H9 (cell line): ENCODE results near the gene EXOC5. TPM values are rescaled to one million over a fixed set of nuclear protein-coding genes. Genes with fewer than 3 reads are reported as not detected.
A peak's percentile ranks its signal among the peaks of the same experiment; 100 is the strongest.
"Not testable (repeated sequence)": the region's sequence is repeated elsewhere in the genome, so short reads cannot be mapped to it uniquely, and the experiment has no call there.

ENCODE experiments used
- DNase-seq: peaks from one replicate; pipeline ENCODE4 v3.0.0-alpha.2; 2017
- H2AFZ ChIP-seq: one replicate; pipeline ENCODE4 v1.6.1; 2013; ENCODE audit warnings: mild to moderate bottlenecking, low read length, control low read depth, moderate library complexity
- H2AK5ac ChIP-seq: 2 replicates; pipeline ENCODE4 v1.6.1; 2013; ENCODE audit warnings: low read length, control low read depth, mixed read lengths; ENCODE audit not compliant: insufficient read length
- H2BK120ac ChIP-seq: one replicate; pipeline ENCODE4 v1.6.1; 2013; ENCODE audit warnings: low read depth, mild to moderate bottlenecking, low read length, control low read depth, inconsistent platforms; ENCODE audit not compliant: poor library complexity, severe bottlenecking
- H2BK12ac ChIP-seq: 2 replicates; pipeline ENCODE4 v1.6.1; 2013; ENCODE audit warnings: low read length, control low read depth, mixed read lengths, low read depth; ENCODE audit not compliant: insufficient read length
- H2BK15ac ChIP-seq: 2 replicates; pipeline ENCODE4 v1.6.1; 2013; ENCODE audit warnings: low read depth, low read length, control low read depth
- H2BK20ac ChIP-seq: one replicate; pipeline ENCODE4 v1.6.1; 2013; ENCODE audit warnings: low read depth, mild to moderate bottlenecking, low read length, control low read depth, inconsistent platforms; ENCODE audit not compliant: poor library complexity, severe bottlenecking
- H2BK5ac ChIP-seq: 2 replicates; pipeline ENCODE4 v1.6.1; 2013; ENCODE audit warnings: low read length, control low read depth, mixed read lengths; ENCODE audit not compliant: insufficient read length
- H3K14ac ChIP-seq: 2 replicates; pipeline ENCODE4 v1.6.1; 2013; ENCODE audit warnings: low read length, control low read depth; ENCODE audit not compliant: insufficient read depth
- H3K18ac ChIP-seq: 2 replicates; pipeline ENCODE4 v1.6.1; 2013; ENCODE audit warnings: low read depth, mild to moderate bottlenecking, mixed read lengths, low read length, control low read depth; ENCODE audit not compliant: insufficient read length
- H3K23ac ChIP-seq: 2 replicates; pipeline ENCODE4 v1.6.1; 2013; ENCODE audit warnings: low read length, control low read depth, mixed read lengths, low read depth; ENCODE audit not compliant: insufficient read length
- H3K23me2 ChIP-seq: 2 replicates; pipeline ENCODE4 v1.6.1; 2013; ENCODE audit warnings: low read depth, mild to moderate bottlenecking, mixed read lengths, low read length, control low read depth; ENCODE audit not compliant: insufficient read length, poor library complexity, severe bottlenecking
- H3K27ac ChIP-seq: 2 replicates; pipeline ENCODE4 v1.5.1; 2013; ENCODE audit warnings: low read length, control low read depth, mixed read lengths, low read depth; ENCODE audit not compliant: insufficient read length
- H3K27me3 ChIP-seq: 2 replicates; pipeline ENCODE4 v1.6.1; 2013; ENCODE audit warnings: low read length, control low read depth, inconsistent platforms; ENCODE audit not compliant: insufficient read depth
- H3K4ac ChIP-seq: 2 replicates; pipeline ENCODE4 v1.6.1; 2013; ENCODE audit warnings: low read depth, mild to moderate bottlenecking, control low read depth, inconsistent platforms, low read length, moderate library complexity
- H3K4me1 ChIP-seq: 2 replicates; pipeline ENCODE4 v1.6.1; 2013; ENCODE audit warnings: low read length, control low read depth, inconsistent platforms; ENCODE audit not compliant: insufficient read depth
- H3K4me2 ChIP-seq: 2 replicates; pipeline ENCODE4 v1.6.1; 2013; ENCODE audit warnings: low read length, control low read depth, mixed read lengths; ENCODE audit not compliant: insufficient read length, insufficient read depth
- H3K56ac ChIP-seq: 2 replicates; pipeline ENCODE4 v1.6.1; 2013; ENCODE audit warnings: low read depth, mild to moderate bottlenecking, mixed read lengths, low read length, control low read depth; ENCODE audit not compliant: insufficient read length
- H3K79me1 ChIP-seq: 2 replicates; pipeline ENCODE4 v1.6.1; 2013; ENCODE audit warnings: low read depth, mild to moderate bottlenecking, moderate library complexity, low read length, control low read depth, inconsistent platforms; ENCODE audit not compliant: insufficient read depth, poor library complexity, severe bottlenecking
- H3K79me2 ChIP-seq: 2 replicates; pipeline ENCODE4 v1.6.1; 2013; ENCODE audit warnings: low read length, control low read depth, inconsistent platforms; ENCODE audit not compliant: insufficient read depth
- H3K9ac ChIP-seq: 2 replicates; pipeline ENCODE4 v1.6.1; 2013; ENCODE audit warnings: low read length, control low read depth, mixed read lengths; ENCODE audit not compliant: insufficient read length; ENCODE audit errors: extremely low read depth
- H3K9me3 ChIP-seq: one replicate; pipeline ENCODE4 v1.6.1; 2013; ENCODE audit warnings: low read depth, low read length, inconsistent platforms; ENCODE audit not compliant: control insufficient read depth
- H3T11ph ChIP-seq: one replicate; pipeline ENCODE4 v1.6.1; 2013; ENCODE audit warnings: mild to moderate bottlenecking, low read length, control low read depth, inconsistent platforms
- H4K20me1 ChIP-seq: one replicate; pipeline ENCODE4 v1.6.1; 2013; ENCODE audit not compliant: control insufficient read depth, insufficient read length, insufficient read depth
- H4K5ac ChIP-seq: 2 replicates; pipeline ENCODE4 v1.6.1; 2013; ENCODE audit warnings: low read depth, mild to moderate bottlenecking, mixed read lengths, low read length, control low read depth; ENCODE audit not compliant: insufficient read length
- H4K8ac ChIP-seq: replicated peaks from 2 replicates; pipeline ENCODE4 v1.6.1; 2013; ENCODE audit warnings: low read length, control low read depth, mixed read lengths, low read depth; ENCODE audit not compliant: insufficient read length
- H4K91ac ChIP-seq: 2 replicates; pipeline ENCODE4 v1.6.1; 2013; ENCODE audit warnings: low read depth, mild to moderate bottlenecking, moderate library complexity, mixed read lengths, low read length, control low read depth; ENCODE audit not compliant: insufficient read length
- H3K27ac Mint-ChIP-seq, 3 experiments: 2 replicates in 2 of 3; 3 replicates in 1 of 3; pipeline ENCODE4 v1.8.0; 2020 to 2021; ENCODE audit warnings: mixed read lengths in 3 of 3, mild to moderate bottlenecking in 1 of 3, moderate library complexity in 1 of 3
- H3K27me3 Mint-ChIP-seq: 2 replicates; pipeline ENCODE4 v1.8.0; 2021; ENCODE audit warnings: low read depth, mild to moderate bottlenecking, moderate library complexity, mixed read lengths
- H3K36me3 Mint-ChIP-seq, 3 experiments: 2 replicates in 2 of 3; 3 replicates in 1 of 3; pipeline ENCODE4 v1.8.0; 2020 to 2021; ENCODE audit warnings: low read depth in 3 of 3, mixed read lengths in 3 of 3; ENCODE audit not compliant: insufficient read depth in 1 of 3
- H3K4me1 Mint-ChIP-seq, 2 experiments: 2 replicates each; pipeline ENCODE4 v1.8.0; 2020; ENCODE audit warnings: mixed read lengths in 2 of 2
- H3K4me3 Mint-ChIP-seq, 2 experiments: 2 replicates in 1 of 2; 3 replicates in 1 of 2; pipeline ENCODE4 v1.8.0; 2020 to 2021; ENCODE audit warnings: mild to moderate bottlenecking in 2 of 2, mixed read lengths in 2 of 2, moderate library complexity in 1 of 2
- H3K9me3 Mint-ChIP-seq, 2 experiments: 2 replicates in 1 of 2; 3 replicates in 1 of 2; pipeline ENCODE4 v1.8.0; 2020; ENCODE audit warnings: mild to moderate bottlenecking in 2 of 2, mixed read lengths in 2 of 2, moderate library complexity in 1 of 2
- WGBS: extraction: QIAGEN DNeasy Blood & Tissue Kit; methylation state at CpG from one replicate; pipeline ENCODE4 v1.1.7; 2013; ENCODE audit warnings: missing lambda C conversion rate, low lambda C conversion rate, mixed read lengths; ENCODE audit not compliant: insufficient read length; ENCODE audit errors: extremely low coverage; 5-methylcytosine and 5-hydroxymethylcytosine counted together
- total RNA-seq: library from RNA; stranded (reverse); gene quantifications from 2 replicates; pipeline ENCODE4 v1.2.1, GENCODE V29; 2021
- TF ChIP-seq, protein P1 (sequence below): fragments of 200-600 bp; sonication (generic); conservative IDR thresholded peaks from 3 replicates; pipeline ENCODE4 v1.8.0; 2021; ENCODE audit warnings: antibody characterized with exemption, mild to moderate bottlenecking

EXOC5 gene
- total RNA-seq, 1 experiment from 2014 or later: 92.9 TPM

DNA sequence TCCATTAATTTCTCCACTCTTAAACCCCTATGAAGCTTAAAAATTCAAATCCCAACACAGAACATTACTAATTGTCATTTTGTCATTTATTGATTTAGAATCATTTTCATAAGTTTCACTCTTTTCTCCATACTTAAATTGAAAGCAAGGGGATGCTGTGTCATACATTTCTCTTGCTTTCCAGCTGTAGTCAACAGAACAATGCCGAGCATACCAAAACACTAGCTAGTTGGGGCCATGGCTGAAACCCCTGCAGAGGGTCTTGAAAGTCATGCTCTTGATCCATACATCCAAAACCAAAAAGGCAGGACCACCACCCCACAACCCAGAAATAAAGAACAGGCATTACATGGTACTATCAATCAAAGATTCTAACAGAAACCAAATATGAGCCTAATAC lies 9.0 kb downstream of the EXOC5 start:
- DNase-seq: no peak
- no peak overlapping the region for H3K4me2 ChIP-seq
- H2BK20ac ChIP-seq: no peak overlapping the region
- no peak overlapping the region for H2BK15ac ChIP-seq
- Mint-ChIP-seq H3K27ac (peak overlapping the region in 2 of 3 experiments; percentile 39 to 41; a peak in 4 of 7 replicates), H3K4me3 (no peak overlapping the region), H3K4me1 (peaks cover 12 to 17% of the 10 kb centered on the region in 2 experiments), H3K36me3 (peaks cover 11 to 25% (median 14%) of the 10 kb centered on the region in 3 experiments; a peak in 6 of 7 replicates), H3K9me3 (0 out of 5 replicates have a peak, but pooled peaks cover 0 to 2% of the 10 kb centered on the region in 2 experiments), H3K27me3 (no peaks in the 10 kb centered on the region)
- H3K27ac ChIP-seq: no peak overlapping the region
- H3K9me3 ChIP-seq: no peaks in the 10 kb centered on the region
- WGBS: no CpG with 5 or more reads among the region's 1 CpG
- no peak overlapping the region for H3T11ph ChIP-seq
- no peak overlapping the region for H3K23ac ChIP-seq
- H3K27me3 ChIP-seq: no peaks in the 10 kb centered on the region
- no peaks in the 10 kb centered on the region for H4K20me1 ChIP-seq
- no peak overlapping the region for H2BK120ac ChIP-seq
- no peak overlapping the region for H3K14ac ChIP-seq
- peaks cover 17% of the 10 kb centered on the region; the same call in 1 of the 2 replicates for H3K79me2 ChIP-seq
- no peak overlapping the region for H3K9ac ChIP-seq
- H3K56ac ChIP-seq: no peak overlapping the region
- no peak overlapping the region for H4K91ac ChIP-seq
- H3K4me1 ChIP-seq: no peaks in the 10 kb centered on the region; the same call in 1 of the 2 replicates
- H4K5ac ChIP-seq: no peak overlapping the region
- H4K8ac ChIP-seq: no peak overlapping the region
- no peak overlapping the region for H3K18ac ChIP-seq
- no peak overlapping the region for H2BK5ac ChIP-seq
- no peak overlapping the region for H2BK12ac ChIP-seq
- no peak overlapping the region for H3K4ac ChIP-seq
- H3K79me1 ChIP-seq: peaks cover 8% of the 10 kb centered on the region
- TF ChIP-seq, protein P1, sequence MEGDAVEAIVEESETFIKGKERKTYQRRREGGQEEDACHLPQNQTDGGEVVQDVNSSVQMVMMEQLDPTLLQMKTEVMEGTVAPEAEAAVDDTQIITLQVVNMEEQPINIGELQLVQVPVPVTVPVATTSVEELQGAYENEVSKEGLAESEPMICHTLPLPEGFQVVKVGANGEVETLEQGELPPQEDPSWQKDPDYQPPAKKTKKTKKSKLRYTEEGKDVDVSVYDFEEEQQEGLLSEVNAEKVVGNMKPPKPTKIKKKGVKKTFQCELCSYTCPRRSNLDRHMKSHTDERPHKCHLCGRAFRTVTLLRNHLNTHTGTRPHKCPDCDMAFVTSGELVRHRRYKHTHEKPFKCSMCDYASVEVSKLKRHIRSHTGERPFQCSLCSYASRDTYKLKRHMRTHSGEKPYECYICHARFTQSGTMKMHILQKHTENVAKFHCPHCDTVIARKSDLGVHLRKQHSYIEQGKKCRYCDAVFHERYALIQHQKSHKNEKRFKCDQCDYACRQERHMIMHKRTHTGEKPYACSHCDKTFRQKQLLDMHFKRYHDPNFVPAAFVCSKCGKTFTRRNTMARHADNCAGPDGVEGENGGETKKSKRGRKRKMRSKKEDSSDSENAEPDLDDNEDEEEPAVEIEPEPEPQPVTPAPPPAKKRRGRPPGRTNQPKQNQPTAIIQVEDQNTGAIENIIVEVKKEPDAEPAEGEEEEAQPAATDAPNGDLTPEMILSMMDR: no peak
- H3K23me2 ChIP-seq: no peaks in the 10 kb centered on the region
- H2AK5ac ChIP-seq: no peak overlapping the region
- H2AFZ ChIP-seq: no peak overlapping the region

DNA sequence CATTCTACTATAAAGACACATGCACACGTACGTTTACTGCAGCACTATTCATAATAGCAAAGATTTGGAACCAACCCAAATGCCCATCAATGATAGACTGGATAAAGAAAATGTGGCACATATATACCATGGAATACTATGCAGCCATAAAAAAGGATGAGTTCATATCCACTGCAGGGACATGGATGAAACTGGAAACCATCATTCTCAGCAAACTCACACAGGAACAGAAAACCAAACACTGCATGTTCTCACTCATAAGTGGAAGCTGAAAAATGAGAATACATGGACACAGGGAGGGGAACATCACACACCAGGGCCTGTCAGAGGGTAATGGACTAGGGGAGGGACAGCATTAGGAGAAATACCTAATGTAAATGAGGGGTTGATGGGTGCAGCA lies 10.5 kb downstream of the EXOC5 start:
- H2BK12ac ChIP-seq, H3K9ac ChIP-seq, H3K18ac ChIP-seq, H3K4me1 ChIP-seq, H3K79me1 ChIP-seq, H4K91ac ChIP-seq, H2AFZ ChIP-seq, H3K56ac ChIP-seq, H3K27ac Mint-ChIP-seq, H3K14ac ChIP-seq, H4K5ac ChIP-seq, H2BK20ac ChIP-seq, H3K23ac ChIP-seq, H2BK120ac ChIP-seq, H2BK5ac ChIP-seq, H4K20me1 ChIP-seq, H3K4me2 ChIP-seq, H3K27me3 ChIP-seq, H2AK5ac ChIP-seq, H4K8ac ChIP-seq, H3K9me3 ChIP-seq, H2BK15ac ChIP-seq, H3K27me3 Mint-ChIP-seq, H3T11ph ChIP-seq, H3K23me2 ChIP-seq, H3K4me3 Mint-ChIP-seq, H3K9me3 Mint-ChIP-seq, H3K27ac ChIP-seq, DNase-seq, H3K4ac ChIP-seq: not testable (repeated sequence)
- H3K79me2 ChIP-seq: peaks cover 20% of the 10 kb centered on the region; the same call in 1 of the 2 replicates
- no CpG with 5 or more reads among the region's 2 CpGs for WGBS
- Mint-ChIP-seq H3K4me1 (peaks cover 16 to 19% of the 10 kb centered on the region in 2 experiments), H3K36me3 (peaks cover 11 to 25% (median 17%) of the 10 kb centered on the region in 3 experiments; a peak in 6 of 7 replicates)
